Fibroblast of lung (primary cell): ENCODE data around the gene RASSF8. TPM values are rescaled to one million over a fixed set of nuclear protein-coding genes. Genes with fewer than 3 reads are reported as not detected.

ENCODE experiments used
- DNase-seq, 2 donors: peaks; one replicate each; pipeline versions ENCODE4 v3.0.0 to v3.0.0-alpha.2; 2010; ENCODE audit warnings: low read depth in 2 of 2
- H2AFZ ChIP-seq: 2 replicates; pipeline ENCODE4 v1.5.1; 2012; ENCODE audit warnings: low read length, control low read depth, inconsistent platforms
- H3K27ac ChIP-seq: 2 replicates; pipeline ENCODE4 v1.5.1; 2011; ENCODE audit warnings: low read length, control low read depth; ENCODE audit not compliant: insufficient read depth
- H3K27me3 ChIP-seq: 2 replicates; pipeline ENCODE4 v1.5.1; 2011; ENCODE audit warnings: mild to moderate bottlenecking, low read length; ENCODE audit not compliant: control insufficient read depth, insufficient read depth
- H3K36me3 ChIP-seq: 2 replicates; pipeline ENCODE4 v1.5.1; 2011; ENCODE audit warnings: low read length; ENCODE audit not compliant: control insufficient read depth, insufficient read depth
- H3K4me1 ChIP-seq: 2 replicates; pipeline ENCODE4 v1.5.1; 2011; ENCODE audit warnings: low read length; ENCODE audit not compliant: control insufficient read depth, insufficient read depth; ENCODE audit errors: extremely low read depth
- H3K4me2 ChIP-seq: 2 replicates; pipeline ENCODE4 v1.5.1; 2011; ENCODE audit warnings: low read length, control low read depth; ENCODE audit not compliant: insufficient read depth; ENCODE audit errors: extremely low read depth
- H3K4me3 ChIP-seq, 4 experiments: fragments of 200-600 bp in 1 of 4; sonication (generic) in 1 of 4; replicated peaks in 1 of 4; 2 replicates each; pipeline ENCODE4 v1.5.1; 2011 to 2016; ENCODE audit warnings: low read length in 4 of 4, low read depth in 3 of 4, mild to moderate bottlenecking in 3 of 4, control low read depth in 2 of 4, inconsistent platforms in 1 of 4, mixed read lengths in 1 of 4; ENCODE audit not compliant: insufficient read depth in 1 of 4; ENCODE audit errors: control extremely low read depth in 1 of 4
- H3K79me2 ChIP-seq: 2 replicates; pipeline ENCODE4 v1.5.1; 2012; ENCODE audit warnings: mild to moderate bottlenecking, low read length, inconsistent platforms; ENCODE audit not compliant: control insufficient read depth, insufficient read depth
- H3K9ac ChIP-seq: 2 replicates; pipeline ENCODE4 v1.5.1; 2011; ENCODE audit warnings: mild to moderate bottlenecking, low read length, control low read depth; ENCODE audit not compliant: insufficient read depth
- H3K9me3 ChIP-seq: 2 replicates; pipeline ENCODE4 v1.5.1; 2012; ENCODE audit warnings: low read depth, low read length; ENCODE audit not compliant: control insufficient read depth, insufficient read depth
- H4K20me1 ChIP-seq: 2 replicates; pipeline ENCODE4 v1.5.1; 2011; ENCODE audit warnings: low read length; ENCODE audit not compliant: control insufficient read depth, insufficient read depth; ENCODE audit errors: extremely low read depth
- EZH2 ChIP-seq: IDR thresholded peaks from 2 replicates; pipeline ENCODE4 v1.5.1; 2012; ENCODE audit warnings: low read length, control low read depth, mild to moderate bottlenecking; ENCODE audit errors: missing control alignments
- polyA minus RNA-seq: library from RNA; depleted of rRNA, polyadenylated mRNA; stranded (reverse); fragments of >200 nt; gene quantifications from 2 replicates; pipeline ENCODE4 v1.2.3, GENCODE V29; 2011; ENCODE audit warnings: low replicate concordance
- polyA plus RNA-seq, 2 donors: library from polyadenylated mRNA; depleted of rRNA in 1 of 2; stranded (reverse) in 1 of 2; unstranded in 1 of 2; fragments of >200 nt; gene quantifications; 2 replicates each; pipeline ENCODE4 v1.2.1, GENCODE V29; 2011 to 2012; ENCODE audit warnings: missing spikeins in 1 of 2
- total RNA-seq: library from RNA; depleted of rRNA; stranded (reverse); fragments of >200 nt; gene quantifications from 2 replicates; pipeline ENCODE4 v1.2.1, GENCODE V29; 2014
- TF ChIP-seq, protein P1 (sequence below), 2 donors: IDR thresholded peaks in 1 of 2; conservative IDR thresholded peaks in 1 of 2; 1 replicate in 1 of 2; 2 replicates in 1 of 2; pipeline ENCODE4 v1.5.1; 2011 to 2012; ENCODE audit warnings: low read length in 2 of 2, control low read depth in 1 of 2, inconsistent platforms in 1 of 2, low read depth in 1 of 2, mild to moderate bottlenecking in 1 of 2

The RASSF8 gene, protein sequence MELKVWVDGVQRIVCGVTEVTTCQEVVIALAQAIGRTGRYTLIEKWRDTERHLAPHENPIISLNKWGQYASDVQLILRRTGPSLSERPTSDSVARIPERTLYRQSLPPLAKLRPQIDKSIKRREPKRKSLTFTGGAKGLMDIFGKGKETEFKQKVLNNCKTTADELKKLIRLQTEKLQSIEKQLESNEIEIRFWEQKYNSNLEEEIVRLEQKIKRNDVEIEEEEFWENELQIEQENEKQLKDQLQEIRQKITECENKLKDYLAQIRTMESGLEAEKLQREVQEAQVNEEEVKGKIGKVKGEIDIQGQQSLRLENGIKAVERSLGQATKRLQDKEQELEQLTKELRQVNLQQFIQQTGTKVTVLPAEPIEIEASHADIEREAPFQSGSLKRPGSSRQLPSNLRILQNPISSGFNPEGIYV
- 50.6 and 52.8 TPM in 2 replicates for total RNA-seq
- 22.4 and 28.8 TPM in 2 replicates for polyA plus RNA-seq
- 17.7 and 28.3 TPM in 2 replicates for polyA plus RNA-seq (2012)
- 11.6 and 20.5 TPM in 2 replicates for polyA minus RNA-seq

DNA sequence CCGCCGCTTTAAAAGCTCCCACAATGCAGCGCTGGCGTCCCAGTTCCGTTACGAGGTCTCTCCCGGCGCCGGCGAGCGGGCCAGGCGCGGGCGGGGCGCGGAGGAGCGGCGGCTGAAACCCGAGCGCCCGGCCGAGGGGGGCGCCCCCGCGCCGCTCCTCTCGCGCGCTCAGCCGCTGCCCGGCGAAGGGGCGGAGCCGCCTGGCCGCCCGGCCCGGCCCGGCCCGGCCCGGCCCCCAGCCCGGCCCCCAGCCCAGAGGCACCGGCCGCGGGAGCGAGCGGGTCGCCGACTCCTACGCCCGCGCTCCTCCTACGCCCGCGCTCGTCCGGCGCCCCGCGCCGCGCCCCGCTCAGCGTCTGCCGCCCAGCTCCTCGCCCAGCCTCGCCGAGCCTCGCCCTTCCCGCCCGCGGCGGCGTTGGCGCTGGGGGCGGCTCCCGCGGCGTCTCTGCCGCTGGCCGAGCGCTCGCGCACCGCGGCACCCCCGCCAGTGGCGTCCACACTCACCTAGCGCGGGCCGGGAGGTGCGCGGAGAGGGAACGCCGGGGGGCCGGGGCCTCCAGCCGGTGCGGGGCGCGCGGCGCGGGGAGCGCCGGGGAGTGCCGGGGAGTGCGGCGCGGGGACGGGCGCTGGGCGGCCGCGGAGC is at the start of gene RASSF8:
Gene RASSF8, plus strand, starts transcription at position 255 of the 643 bp plus-strand sequence. CDS start 96,662 bp downstream, outside the sequence.
- peak within 1 kb of the TSS; percentile 86 to 93 (median 89) for H3K4me3 ChIP-seq
- peak within 1 kb of the TSS; percentile 90 for H3K4me2 ChIP-seq
- TF ChIP-seq, protein P1, sequence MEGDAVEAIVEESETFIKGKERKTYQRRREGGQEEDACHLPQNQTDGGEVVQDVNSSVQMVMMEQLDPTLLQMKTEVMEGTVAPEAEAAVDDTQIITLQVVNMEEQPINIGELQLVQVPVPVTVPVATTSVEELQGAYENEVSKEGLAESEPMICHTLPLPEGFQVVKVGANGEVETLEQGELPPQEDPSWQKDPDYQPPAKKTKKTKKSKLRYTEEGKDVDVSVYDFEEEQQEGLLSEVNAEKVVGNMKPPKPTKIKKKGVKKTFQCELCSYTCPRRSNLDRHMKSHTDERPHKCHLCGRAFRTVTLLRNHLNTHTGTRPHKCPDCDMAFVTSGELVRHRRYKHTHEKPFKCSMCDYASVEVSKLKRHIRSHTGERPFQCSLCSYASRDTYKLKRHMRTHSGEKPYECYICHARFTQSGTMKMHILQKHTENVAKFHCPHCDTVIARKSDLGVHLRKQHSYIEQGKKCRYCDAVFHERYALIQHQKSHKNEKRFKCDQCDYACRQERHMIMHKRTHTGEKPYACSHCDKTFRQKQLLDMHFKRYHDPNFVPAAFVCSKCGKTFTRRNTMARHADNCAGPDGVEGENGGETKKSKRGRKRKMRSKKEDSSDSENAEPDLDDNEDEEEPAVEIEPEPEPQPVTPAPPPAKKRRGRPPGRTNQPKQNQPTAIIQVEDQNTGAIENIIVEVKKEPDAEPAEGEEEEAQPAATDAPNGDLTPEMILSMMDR (conservative IDR thresholded peaks at IDR 0.05 in 1 of 2, IDR thresholded peaks at IDR 0.05 in 1 of 2; ENCODE audit: low read depth in 1 of 2, low read length in 2 of 2), result no peak
- TF ChIP-seq EZH2, result no peak
- peaks cover 40% of the 10 kb centered on the region for H3K79me2 ChIP-seq
- no peaks in the 10 kb centered on the region for H3K9me3 ChIP-seq
- H3K4me1 ChIP-seq, result peaks cover 8% of the 10 kb centered on the region
- H3K36me3 ChIP-seq, result no peaks in the 10 kb centered on the region
- peak within 1 kb of the TSS; percentile 95 for H3K9ac ChIP-seq
- DNase-seq, result peak; percentile 70 to 73
- H2AFZ ChIP-seq, result peak within 1 kb of the TSS; percentile 4
- H3K27me3 ChIP-seq, result no peaks in the 10 kb centered on the region
- H4K20me1 ChIP-seq, result no peaks in the 10 kb centered on the region
- H3K27ac ChIP-seq, result peak within 1 kb of the TSS; percentile 96

DNA sequence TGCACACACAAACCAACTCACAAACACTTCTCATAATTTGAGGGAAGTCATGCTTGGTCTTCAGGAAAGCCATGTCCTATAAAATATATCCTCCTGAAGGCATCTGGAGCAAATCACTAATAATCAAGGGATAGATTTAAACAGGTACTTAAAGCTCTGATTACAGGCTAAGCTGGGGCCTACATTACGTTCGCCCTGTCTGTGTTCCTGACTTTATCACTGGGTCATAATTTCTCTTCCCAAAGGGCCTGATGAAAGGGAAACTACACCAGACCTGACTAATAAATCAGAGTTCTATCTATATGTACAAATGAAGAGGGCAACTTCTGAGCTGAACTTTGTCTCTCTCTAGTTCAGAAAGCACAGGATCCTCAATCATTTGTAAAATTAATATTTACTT is 43.9 kb upstream of the RASSF8 start:
- H3K4me3 ChIP-seq, result no peak overlapping the region
- H3K27ac ChIP-seq, result no peak overlapping the region
- no peak overlapping the region for H3K4me2 ChIP-seq
- no peaks in the 10 kb centered on the region for H3K9me3 ChIP-seq
- H3K79me2 ChIP-seq, result no peaks in the 10 kb centered on the region
- no peak overlapping the region for H3K9ac ChIP-seq
- no peak overlapping the region for H2AFZ ChIP-seq
- no peaks in the 10 kb centered on the region for H3K4me1 ChIP-seq
- H3K27me3 ChIP-seq, result no peaks in the 10 kb centered on the region
- DNase-seq, result no peak
- TF ChIP-seq EZH2, result no peak
- TF ChIP-seq, protein P1 (conservative IDR thresholded peaks at IDR 0.05 in 1 of 2, IDR thresholded peaks at IDR 0.05 in 1 of 2; ENCODE audit: low read depth in 1 of 2, low read length in 2 of 2), result no peak
- no peaks in the 10 kb centered on the region for H3K36me3 ChIP-seq
- no peaks in the 10 kb centered on the region for H4K20me1 ChIP-seq

DNA sequence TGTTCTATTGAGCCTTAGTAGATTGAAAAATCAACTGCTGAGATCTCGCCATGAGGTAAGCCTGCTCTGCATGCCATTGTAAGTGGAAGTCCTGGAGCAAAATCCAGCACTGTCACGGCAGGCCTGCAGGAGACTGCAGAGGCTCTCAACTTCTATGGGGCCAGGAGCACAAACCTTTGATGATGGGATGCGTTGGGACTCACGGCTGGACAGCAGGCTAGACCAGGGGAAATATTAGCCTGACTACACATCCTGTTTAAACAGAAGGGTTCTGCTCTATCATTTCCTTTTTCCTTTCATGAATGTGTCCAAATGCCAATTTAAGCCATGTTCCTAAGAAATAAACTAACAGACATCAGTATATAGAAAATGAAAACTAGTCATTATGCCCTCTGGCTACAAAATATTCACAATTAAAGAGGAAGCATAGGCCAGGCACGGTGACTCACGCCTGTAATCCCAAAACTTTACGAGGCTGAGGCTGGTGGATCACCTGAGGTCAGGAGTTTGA is 33.9 kb upstream of the RASSF8 start:
- no peaks in the 10 kb centered on the region for H3K9me3 ChIP-seq
- H3K27ac ChIP-seq, result no peak overlapping the region
- no peak for TF ChIP-seq EZH2
- TF ChIP-seq, protein P1 (conservative IDR thresholded peaks at IDR 0.05 in 1 of 2, IDR thresholded peaks at IDR 0.05 in 1 of 2; ENCODE audit: low read depth in 1 of 2, low read length in 2 of 2), result no peak
- no peak overlapping the region for H3K4me3 ChIP-seq
- no peaks in the 10 kb centered on the region for H3K79me2 ChIP-seq
- no peaks in the 10 kb centered on the region for H3K36me3 ChIP-seq
- no peaks in the 10 kb centered on the region for H4K20me1 ChIP-seq
- DNase-seq, result no peak
- no peaks in the 10 kb centered on the region for H3K27me3 ChIP-seq
- H3K4me1 ChIP-seq, result no peaks in the 10 kb centered on the region
- H2AFZ ChIP-seq, result no peak overlapping the region
- H3K4me2 ChIP-seq, result no peak overlapping the region
- no peak overlapping the region for H3K9ac ChIP-seq
